ENCODE data around the gene TSKU. TPM values are rescaled to one million over a fixed set of nuclear protein-coding genes. Genes with fewer than 3 reads are reported as not detected.

Gene TSKU
- total and polyA plus RNA-seq, 9 donors = 13.9 to 31.9 (median 23.5) TPM

DNA sequence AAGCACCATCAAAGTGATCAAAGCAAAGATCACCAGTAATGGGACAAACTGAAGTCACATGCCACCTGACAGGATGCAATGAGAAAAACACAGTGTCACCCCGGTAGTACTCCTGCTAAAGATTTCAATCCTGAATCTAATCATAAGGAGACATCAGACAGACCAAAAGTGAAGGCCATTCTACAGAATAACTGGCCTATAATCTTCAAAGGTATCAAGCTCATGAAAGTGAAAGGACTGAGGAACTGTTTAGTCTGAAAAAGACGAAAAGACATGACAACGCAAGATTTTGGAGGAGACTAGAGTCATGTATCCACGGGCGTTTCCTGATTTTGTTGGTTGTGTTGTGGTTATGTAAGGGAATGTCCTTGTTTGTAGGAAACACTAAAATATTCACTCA lies 42.4 kb upstream of the TSKU start:
- H3K4me3 ChIP-seq (ENCODE audit: low read length) = no peak overlapping the region
- no peaks in the 10 kb centered on the region for H3K27me3 ChIP-seq (ENCODE audit: control insufficient read depth, insufficient read depth, low read length)
- peaks cover 34% of the 10 kb centered on the region for H3K4me1 ChIP-seq (ENCODE audit: control insufficient read depth, insufficient read depth, low read length)
- H3K36me3 ChIP-seq (ENCODE audit: control insufficient read depth, insufficient read depth, low read length) = no peaks in the 10 kb centered on the region
- no CpG with 5 or more reads among the region's 5 CpGs for WGBS (ENCODE audit: insufficient coverage)
- DNase-seq = no peak
- H3K27ac ChIP-seq (ENCODE audit: low read length) = no peak overlapping the region
- no peaks in the 10 kb centered on the region for H3K9me3 ChIP-seq (replicated peaks; ENCODE audit: control insufficient read depth, low read depth, low read length)

DNA sequence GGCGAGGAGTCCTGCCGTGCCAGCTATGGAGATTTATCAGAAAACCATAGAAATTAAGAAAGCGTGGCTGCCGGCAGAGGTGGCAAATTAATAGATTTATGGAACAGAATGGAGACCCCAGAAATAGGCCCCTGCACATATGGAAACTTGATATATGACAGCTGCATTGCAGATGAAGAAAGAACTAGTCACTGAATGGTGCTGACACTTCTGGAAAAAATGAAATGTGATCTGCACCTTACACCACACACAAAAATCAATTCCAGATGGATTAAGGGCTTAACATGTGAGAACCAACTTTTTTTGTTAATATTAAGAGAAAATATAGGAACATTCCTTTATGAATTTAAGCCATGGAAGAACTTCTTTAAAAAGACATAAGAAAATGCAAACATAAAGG lies 40.3 kb upstream of the TSKU start:
- peaks cover 24% of the 10 kb centered on the region for H3K4me1 ChIP-seq (ENCODE audit: control insufficient read depth, insufficient read depth, low read length)
- H3K9me3 ChIP-seq (replicated peaks; ENCODE audit: control insufficient read depth, low read depth, low read length) = no peaks in the 10 kb centered on the region
- DNase-seq = peak; percentile 73
- H3K36me3 ChIP-seq (ENCODE audit: control insufficient read depth, insufficient read depth, low read length) = no peaks in the 10 kb centered on the region
- H3K4me3 ChIP-seq (ENCODE audit: low read length) = no peak overlapping the region
- WGBS (ENCODE audit: insufficient coverage) = 20% methylated on average over 2 of the region's 4 CpGs
- no peak overlapping the region for H3K27ac ChIP-seq (ENCODE audit: low read length)
- H3K27me3 ChIP-seq (ENCODE audit: control insufficient read depth, insufficient read depth, low read length) = no peaks in the 10 kb centered on the region

DNA sequence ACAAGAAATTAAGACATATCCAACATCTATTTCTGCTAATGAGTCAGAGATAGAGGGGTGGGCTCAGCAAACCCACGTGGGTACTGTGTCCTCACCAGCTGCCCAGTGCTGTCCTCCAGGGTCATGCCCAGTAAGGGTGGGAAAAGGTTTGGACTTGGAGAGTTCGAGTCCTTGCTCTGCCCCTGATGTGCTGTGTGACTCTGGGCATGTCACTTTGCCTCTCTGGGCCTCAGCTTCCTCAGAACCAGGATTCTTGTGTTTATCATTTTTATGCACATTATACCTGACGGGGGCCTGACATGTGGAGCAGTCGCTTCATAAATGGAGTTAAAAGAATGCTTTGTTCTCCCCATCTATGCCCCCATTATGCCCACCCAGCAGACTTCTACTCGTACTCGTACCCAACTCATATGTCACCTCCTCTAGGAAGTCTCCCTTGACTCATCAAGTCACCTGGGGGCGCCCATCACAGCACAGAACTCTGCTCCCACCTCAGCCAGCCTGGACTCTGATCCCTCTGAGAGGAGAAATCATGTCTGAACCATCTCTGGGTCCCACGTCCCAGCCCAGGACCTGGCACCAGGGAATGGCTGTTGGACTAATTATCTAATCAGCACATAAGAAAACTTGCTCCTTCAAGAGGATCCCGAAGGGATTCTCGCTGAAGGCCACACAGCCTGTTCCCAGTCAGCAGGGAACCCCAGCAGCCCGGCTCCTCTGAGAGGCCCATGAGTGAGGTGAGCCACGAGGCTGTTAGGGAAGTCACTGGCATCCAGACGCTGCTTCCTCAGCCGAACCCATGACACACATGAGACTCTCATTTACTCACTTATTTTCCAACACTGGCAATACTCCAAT lies 38.7 kb upstream of the TSKU start:
- peak; percentile 86 for DNase-seq
- Histone ChIP-seq H3K36me3 (ENCODE audit: control insufficient read depth, insufficient read depth, low read length) (no peaks in the 10 kb centered on the region), H3K27ac (ENCODE audit: low read length) (no peak overlapping the region), H3K9me3 (replicated peaks; ENCODE audit: control insufficient read depth, low read depth, low read length) (no peaks in the 10 kb centered on the region), H3K4me1 (ENCODE audit: control insufficient read depth, insufficient read depth, low read length) (peaks cover 24% of the 10 kb centered on the region), H3K4me3 (ENCODE audit: low read length) (no peak overlapping the region), H3K27me3 (ENCODE audit: control insufficient read depth, insufficient read depth, low read length) (no peaks in the 10 kb centered on the region)
- 100% methylated on average over 5 of the region's 14 CpGs for WGBS (ENCODE audit: insufficient coverage)

DNA sequence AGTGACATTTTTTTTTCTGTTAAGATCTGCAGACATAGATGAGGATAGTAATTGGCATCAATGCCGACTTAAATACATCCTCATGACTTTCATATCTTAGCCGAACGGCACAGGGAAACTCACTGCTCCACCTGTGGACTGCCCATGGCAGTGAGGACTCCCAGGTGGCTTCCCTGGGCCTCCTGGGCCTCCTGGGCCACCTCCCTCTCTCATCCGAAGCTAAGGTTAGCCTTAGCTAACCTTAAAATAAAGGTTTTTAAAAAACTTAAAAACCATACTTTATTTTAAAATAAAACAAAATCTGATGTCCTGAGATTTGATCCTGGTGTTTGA lies 38.1 kb upstream of the TSKU start:
- H3K27ac ChIP-seq (ENCODE audit: low read length) = no peak overlapping the region
- H3K27me3 ChIP-seq (ENCODE audit: control insufficient read depth, insufficient read depth, low read length) = no peaks in the 10 kb centered on the region
- no peaks in the 10 kb centered on the region for H3K9me3 ChIP-seq (replicated peaks; ENCODE audit: control insufficient read depth, low read depth, low read length)
- H3K4me3 ChIP-seq (ENCODE audit: low read length) = no peak overlapping the region
- H3K36me3 ChIP-seq (ENCODE audit: control insufficient read depth, insufficient read depth, low read length) = no peaks in the 10 kb centered on the region
- H3K4me1 ChIP-seq (ENCODE audit: control insufficient read depth, insufficient read depth, low read length) = peaks cover 24% of the 10 kb centered on the region
- DNase-seq = no peak
- WGBS (ENCODE audit: insufficient coverage) = 40% methylated on average over 2 of the region's 4 CpGs

DNA sequence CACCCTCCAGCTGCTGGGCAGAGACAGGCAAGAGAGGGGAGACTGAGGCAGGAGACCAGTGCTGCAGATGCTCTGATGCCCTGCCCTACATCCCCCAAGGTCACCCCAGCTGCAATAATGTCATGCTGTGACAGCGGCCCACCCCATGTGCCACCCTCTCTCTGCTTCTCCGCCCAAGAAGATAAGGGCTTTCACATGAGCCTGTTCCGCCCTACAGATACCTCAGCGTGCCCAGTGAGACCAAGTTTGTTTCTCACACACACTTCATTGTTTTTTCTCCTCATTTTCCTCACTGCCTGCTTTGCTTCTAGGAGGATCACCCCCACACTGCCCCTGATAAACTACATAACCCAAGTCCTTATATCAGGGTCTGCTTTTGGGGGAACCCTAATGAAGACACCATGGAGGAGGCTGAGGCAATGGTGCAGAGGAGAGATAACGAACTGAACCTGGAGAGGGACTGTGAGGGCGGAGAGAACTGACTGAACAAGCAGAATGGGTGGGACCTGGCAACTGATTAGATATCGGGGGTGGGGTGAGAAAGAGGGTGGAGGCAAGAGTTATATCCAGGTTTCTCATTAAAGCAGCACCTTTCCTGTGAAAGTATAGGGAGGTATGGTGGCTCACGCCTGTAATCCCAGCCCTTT lies 37.5 kb upstream of the TSKU start:
- Histone ChIP-seq H3K27me3 (ENCODE audit: control insufficient read depth, insufficient read depth, low read length) (no peaks in the 10 kb centered on the region), H3K27ac (ENCODE audit: low read length) (no peak overlapping the region), H3K4me3 (ENCODE audit: low read length) (no peak overlapping the region), H3K9me3 (replicated peaks; ENCODE audit: control insufficient read depth, low read depth, low read length) (no peaks in the 10 kb centered on the region), H3K4me1 (ENCODE audit: control insufficient read depth, insufficient read depth, low read length) (peaks cover 24% of the 10 kb centered on the region), H3K36me3 (ENCODE audit: control insufficient read depth, insufficient read depth, low read length) (no peaks in the 10 kb centered on the region)
- DNase-seq = no peak
- 74% methylated on average over 8 of the region's 8 CpGs for WGBS (ENCODE audit: insufficient coverage)

DNA sequence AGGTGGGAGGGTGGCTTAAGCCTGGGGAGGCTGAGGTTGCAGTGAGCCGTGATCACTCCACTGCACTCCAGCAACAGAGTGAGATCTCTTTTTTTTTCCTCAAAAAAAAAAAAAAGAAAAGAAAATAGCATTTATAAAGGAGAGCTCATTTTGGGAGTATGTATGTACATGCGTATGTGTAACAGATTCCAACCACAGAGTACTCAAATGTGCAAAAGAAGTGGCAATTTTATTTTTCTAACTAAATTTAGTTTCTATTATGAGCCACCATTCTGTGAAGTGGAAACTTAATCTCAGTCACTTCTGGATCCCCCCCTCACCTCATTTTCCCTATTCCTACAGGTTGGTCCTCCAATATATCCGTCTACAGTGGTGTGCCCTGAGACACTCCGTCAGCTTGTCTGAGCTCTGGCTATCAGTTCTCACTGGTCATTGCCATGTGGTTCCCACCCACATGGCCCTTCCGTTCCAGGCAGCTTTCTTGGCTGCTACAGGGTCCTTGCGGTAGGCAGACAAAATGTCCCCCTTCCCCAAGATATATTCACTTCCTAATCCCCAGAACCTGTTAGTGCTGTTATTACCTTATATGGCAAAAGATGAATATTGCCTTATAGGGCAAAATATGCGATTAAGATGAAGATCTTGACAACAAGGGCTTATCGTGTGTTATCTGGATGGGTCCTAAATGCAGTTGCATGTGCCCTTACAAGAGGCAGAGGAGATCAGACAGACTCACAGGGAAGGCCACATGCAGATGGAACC lies 35.8 kb upstream of the TSKU start:
- DNase-seq = no peak
- Histone ChIP-seq H3K36me3 (ENCODE audit: control insufficient read depth, insufficient read depth, low read length) (no peaks in the 10 kb centered on the region), H3K4me1 (ENCODE audit: control insufficient read depth, insufficient read depth, low read length) (peaks cover 28% of the 10 kb centered on the region), H3K9me3 (replicated peaks; ENCODE audit: control insufficient read depth, low read depth, low read length) (no peaks in the 10 kb centered on the region), H3K27ac (ENCODE audit: low read length) (no peak overlapping the region), H3K4me3 (ENCODE audit: low read length) (no peak overlapping the region), H3K27me3 (ENCODE audit: control insufficient read depth, insufficient read depth, low read length) (no peaks in the 10 kb centered on the region)
- WGBS (ENCODE audit: insufficient coverage) = 81% methylated on average over 5 of the region's 8 CpGs

DNA sequence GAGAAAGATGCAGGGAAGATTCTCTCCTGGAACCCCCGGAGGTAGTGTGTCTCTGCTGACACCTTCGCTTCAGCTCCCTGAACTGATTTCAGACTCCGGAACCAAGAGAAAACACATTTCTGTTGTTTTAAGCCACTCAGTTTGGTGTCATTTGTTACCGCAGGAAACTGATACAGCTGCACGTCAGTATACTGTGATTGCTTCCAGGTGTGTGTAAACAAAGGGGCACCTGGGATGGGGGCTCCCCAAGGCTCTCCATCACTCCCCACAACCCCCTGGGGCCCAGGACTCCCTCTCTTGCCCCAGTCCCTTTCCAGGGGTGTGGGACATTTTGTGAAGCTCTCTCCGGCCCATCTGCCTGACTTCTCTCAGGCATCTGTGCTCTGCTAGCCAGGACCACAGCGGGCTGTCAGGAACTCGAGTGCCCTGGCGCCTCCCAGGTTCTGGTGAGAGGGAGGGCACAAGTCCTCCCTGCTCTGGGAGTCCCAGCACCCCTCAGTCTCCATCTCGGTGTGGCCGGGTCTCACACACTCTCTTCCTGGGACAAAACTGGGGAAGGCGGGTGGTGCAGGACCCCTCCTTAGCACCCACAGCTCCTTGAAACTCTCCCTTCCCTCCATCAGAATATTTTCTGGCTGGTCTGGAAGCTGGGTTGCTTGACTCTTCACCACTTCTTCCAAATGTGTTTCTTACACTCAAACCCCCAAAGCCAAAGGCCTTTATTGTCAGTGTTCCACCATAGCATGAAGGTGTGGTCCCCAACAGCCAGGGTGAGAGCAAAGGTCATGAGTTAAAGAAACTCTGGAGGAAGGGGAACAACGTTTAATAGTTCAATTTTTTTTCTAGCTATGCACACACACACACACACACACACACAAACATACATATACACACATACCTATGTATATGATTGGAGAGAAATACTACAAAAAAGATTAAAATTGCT lies 35.0 kb upstream of the TSKU start:
- Histone ChIP-seq H3K4me3 (ENCODE audit: low read length) (no peak overlapping the region), H3K4me1 (ENCODE audit: control insufficient read depth, insufficient read depth, low read length) (peaks cover 35% of the 10 kb centered on the region), H3K9me3 (replicated peaks; ENCODE audit: control insufficient read depth, low read depth, low read length) (no peaks in the 10 kb centered on the region), H3K36me3 (ENCODE audit: control insufficient read depth, insufficient read depth, low read length) (no peaks in the 10 kb centered on the region), H3K27me3 (ENCODE audit: control insufficient read depth, insufficient read depth, low read length) (no peaks in the 10 kb centered on the region), H3K27ac (ENCODE audit: low read length) (no peak overlapping the region)
- 63% methylated on average over 3 of the region's 13 CpGs for WGBS (ENCODE audit: insufficient coverage)
- no peak for DNase-seq

DNA sequence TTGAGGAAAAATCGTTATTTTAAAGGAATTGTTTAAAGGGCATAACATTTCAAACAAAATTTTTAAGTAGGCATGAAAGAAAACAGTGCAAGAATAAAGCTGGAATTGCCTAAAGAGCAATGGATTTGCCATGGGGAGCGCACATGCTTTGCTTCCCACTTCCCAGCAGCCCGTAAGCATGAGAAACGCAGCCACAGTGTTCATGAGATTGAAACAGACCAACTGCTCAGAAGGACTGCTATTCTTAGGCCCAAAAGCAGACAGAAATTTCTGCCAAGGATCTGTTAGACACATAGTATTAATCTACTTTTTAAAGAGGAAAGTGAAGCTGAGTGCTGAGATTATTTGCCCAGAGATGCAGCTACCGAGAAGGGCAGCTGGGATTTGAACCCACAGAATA lies 34.2 kb upstream of the TSKU start:
- WGBS (ENCODE audit: insufficient coverage) = 50% methylated on average over 2 of the region's 5 CpGs
- Histone ChIP-seq H3K9me3 (replicated peaks; ENCODE audit: control insufficient read depth, low read depth, low read length) (no peaks in the 10 kb centered on the region), H3K4me1 (ENCODE audit: control insufficient read depth, insufficient read depth, low read length) (peaks cover 33% of the 10 kb centered on the region), H3K4me3 (ENCODE audit: low read length) (no peak overlapping the region), H3K36me3 (ENCODE audit: control insufficient read depth, insufficient read depth, low read length) (no peaks in the 10 kb centered on the region), H3K27ac (ENCODE audit: low read length) (no peak overlapping the region), H3K27me3 (ENCODE audit: control insufficient read depth, insufficient read depth, low read length) (no peaks in the 10 kb centered on the region)
- peak; percentile 68 for DNase-seq

DNA sequence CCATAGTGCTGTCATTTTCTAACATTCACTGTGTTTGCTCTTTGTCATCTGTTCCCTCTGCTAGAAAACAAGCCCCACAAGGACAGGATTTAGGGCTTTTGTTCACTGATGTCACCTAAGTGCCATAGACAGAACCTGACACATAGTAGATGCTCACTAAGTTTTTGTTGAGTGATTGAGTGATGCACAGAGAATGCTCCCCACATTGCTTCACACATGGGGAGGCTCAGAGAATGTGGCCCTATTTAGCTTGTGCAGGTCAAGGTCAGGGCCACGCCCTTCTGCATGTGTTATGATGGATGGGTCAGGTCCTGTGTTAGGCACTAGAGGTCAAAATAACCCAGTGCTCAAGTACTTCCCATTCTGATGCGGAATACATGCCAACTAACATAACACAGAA lies 33.1 kb upstream of the TSKU start:
- no peaks in the 10 kb centered on the region for H3K9me3 ChIP-seq (replicated peaks; ENCODE audit: control insufficient read depth, low read depth, low read length)
- H3K27ac ChIP-seq (ENCODE audit: low read length) = no peak overlapping the region
- no peaks in the 10 kb centered on the region for H3K36me3 ChIP-seq (ENCODE audit: control insufficient read depth, insufficient read depth, low read length)
- H3K4me3 ChIP-seq (ENCODE audit: low read length) = no peak overlapping the region
- DNase-seq = no peak
- WGBS (ENCODE audit: insufficient coverage) = no CpG with 5 or more reads among the region's 2 CpGs
- H3K27me3 ChIP-seq (ENCODE audit: control insufficient read depth, insufficient read depth, low read length) = no peaks in the 10 kb centered on the region
- peaks cover 26% of the 10 kb centered on the region for H3K4me1 ChIP-seq (ENCODE audit: control insufficient read depth, insufficient read depth, low read length)

Data from muscle of leg (tissue), 11 donors.